Measurements from ENCODE around the gene AARS1. TPM values are rescaled to one million over a fixed set of nuclear protein-coding genes. Genes with fewer than 3 reads are reported as not detected.

AARS1 gene
- total and polyA plus RNA-seq, 2 of the 8 experiments (the other 6 are each of a cell fraction or from before 2014, with no cell fraction given), result 130 to 235 TPM

DNA sequence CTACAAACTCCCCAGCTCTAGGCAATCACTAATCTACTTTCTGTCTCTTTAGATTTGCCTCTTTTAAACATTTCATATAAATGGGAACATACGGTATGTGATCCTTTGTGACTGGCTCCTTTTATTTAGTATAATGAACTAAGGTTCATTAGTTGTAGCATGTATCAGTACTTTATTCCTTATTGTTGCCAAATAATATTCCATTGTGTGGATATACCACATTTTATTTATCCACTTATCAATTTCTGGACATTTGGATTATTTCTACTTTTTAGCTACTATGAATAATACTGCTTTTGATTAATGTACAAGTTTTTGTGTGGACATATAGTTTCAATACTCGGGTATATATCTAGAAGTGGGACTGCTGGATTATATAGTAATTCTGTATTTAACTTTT lies 17.6 kb upstream of the AARS1 start (continued):
- TF ChIP-seq, protein P1, sequence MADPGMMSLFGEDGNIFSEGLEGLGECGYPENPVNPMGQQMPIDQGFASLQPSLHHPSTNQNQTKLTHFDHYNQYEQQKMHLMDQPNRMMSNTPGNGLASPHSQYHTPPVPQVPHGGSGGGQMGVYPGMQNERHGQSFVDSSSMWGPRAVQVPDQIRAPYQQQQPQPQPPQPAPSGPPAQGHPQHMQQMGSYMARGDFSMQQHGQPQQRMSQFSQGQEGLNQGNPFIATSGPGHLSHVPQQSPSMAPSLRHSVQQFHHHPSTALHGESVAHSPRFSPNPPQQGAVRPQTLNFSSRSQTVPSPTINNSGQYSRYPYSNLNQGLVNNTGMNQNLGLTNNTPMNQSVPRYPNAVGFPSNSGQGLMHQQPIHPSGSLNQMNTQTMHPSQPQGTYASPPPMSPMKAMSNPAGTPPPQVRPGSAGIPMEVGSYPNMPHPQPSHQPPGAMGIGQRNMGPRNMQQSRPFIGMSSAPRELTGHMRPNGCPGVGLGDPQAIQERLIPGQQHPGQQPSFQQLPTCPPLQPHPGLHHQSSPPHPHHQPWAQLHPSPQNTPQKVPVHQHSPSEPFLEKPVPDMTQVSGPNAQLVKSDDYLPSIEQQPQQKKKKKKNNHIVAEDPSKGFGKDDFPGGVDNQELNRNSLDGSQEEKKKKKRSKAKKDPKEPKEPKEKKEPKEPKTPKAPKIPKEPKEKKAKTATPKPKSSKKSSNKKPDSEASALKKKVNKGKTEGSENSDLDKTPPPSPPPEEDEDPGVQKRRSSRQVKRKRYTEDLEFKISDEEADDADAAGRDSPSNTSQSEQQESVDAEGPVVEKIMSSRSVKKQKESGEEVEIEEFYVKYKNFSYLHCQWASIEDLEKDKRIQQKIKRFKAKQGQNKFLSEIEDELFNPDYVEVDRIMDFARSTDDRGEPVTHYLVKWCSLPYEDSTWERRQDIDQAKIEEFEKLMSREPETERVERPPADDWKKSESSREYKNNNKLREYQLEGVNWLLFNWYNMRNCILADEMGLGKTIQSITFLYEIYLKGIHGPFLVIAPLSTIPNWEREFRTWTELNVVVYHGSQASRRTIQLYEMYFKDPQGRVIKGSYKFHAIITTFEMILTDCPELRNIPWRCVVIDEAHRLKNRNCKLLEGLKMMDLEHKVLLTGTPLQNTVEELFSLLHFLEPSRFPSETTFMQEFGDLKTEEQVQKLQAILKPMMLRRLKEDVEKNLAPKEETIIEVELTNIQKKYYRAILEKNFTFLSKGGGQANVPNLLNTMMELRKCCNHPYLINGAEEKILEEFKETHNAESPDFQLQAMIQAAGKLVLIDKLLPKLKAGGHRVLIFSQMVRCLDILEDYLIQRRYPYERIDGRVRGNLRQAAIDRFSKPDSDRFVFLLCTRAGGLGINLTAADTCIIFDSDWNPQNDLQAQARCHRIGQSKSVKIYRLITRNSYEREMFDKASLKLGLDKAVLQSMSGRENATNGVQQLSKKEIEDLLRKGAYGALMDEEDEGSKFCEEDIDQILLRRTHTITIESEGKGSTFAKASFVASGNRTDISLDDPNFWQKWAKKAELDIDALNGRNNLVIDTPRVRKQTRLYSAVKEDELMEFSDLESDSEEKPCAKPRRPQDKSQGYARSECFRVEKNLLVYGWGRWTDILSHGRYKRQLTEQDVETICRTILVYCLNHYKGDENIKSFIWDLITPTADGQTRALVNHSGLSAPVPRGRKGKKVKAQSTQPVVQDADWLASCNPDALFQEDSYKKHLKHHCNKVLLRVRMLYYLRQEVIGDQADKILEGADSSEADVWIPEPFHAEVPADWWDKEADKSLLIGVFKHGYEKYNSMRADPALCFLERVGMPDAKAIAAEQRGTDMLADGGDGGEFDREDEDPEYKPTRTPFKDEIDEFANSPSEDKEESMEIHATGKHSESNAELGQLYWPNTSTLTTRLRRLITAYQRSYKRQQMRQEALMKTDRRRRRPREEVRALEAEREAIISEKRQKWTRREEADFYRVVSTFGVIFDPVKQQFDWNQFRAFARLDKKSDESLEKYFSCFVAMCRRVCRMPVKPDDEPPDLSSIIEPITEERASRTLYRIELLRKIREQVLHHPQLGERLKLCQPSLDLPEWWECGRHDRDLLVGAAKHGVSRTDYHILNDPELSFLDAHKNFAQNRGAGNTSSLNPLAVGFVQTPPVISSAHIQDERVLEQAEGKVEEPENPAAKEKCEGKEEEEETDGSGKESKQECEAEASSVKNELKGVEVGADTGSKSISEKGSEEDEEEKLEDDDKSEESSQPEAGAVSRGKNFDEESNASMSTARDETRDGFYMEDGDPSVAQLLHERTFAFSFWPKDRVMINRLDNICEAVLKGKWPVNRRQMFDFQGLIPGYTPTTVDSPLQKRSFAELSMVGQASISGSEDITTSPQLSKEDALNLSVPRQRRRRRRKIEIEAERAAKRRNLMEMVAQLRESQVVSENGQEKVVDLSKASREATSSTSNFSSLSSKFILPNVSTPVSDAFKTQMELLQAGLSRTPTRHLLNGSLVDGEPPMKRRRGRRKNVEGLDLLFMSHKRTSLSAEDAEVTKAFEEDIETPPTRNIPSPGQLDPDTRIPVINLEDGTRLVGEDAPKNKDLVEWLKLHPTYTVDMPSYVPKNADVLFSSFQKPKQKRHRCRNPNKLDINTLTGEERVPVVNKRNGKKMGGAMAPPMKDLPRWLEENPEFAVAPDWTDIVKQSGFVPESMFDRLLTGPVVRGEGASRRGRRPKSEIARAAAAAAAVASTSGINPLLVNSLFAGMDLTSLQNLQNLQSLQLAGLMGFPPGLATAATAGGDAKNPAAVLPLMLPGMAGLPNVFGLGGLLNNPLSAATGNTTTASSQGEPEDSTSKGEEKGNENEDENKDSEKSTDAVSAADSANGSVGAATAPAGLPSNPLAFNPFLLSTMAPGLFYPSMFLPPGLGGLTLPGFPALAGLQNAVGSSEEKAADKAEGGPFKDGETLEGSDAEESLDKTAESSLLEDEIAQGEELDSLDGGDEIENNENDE (IDR thresholded peaks at IDR 0.05; ENCODE audit: insufficient replicate concordance, low read length), result no peak
- TF ChIP-seq TBP (IDR thresholded peaks at IDR 0.05; ENCODE audit: low read depth, low read length), result no peak
- TF ChIP-seq ZNF274 (IDR thresholded peaks at IDR 0.05; ENCODE audit: borderline replicate concordance, extremely low read depth, low read length), result no peak
- TF ChIP-seq SP4 (IDR thresholded peaks at IDR 0.05; ENCODE audit: low read length), result no peak
- no peak for TF ChIP-seq CREB1 (IDR thresholded peaks at IDR 0.05)
- no peak for TF ChIP-seq SIRT6 (IDR thresholded peaks at IDR 0.05; ENCODE audit: low read length)
- TF ChIP-seq YY1 (IDR thresholded peaks at IDR 0.05; ENCODE audit: low read depth, low read length), result no peak
- TF ChIP-seq, protein P2, sequence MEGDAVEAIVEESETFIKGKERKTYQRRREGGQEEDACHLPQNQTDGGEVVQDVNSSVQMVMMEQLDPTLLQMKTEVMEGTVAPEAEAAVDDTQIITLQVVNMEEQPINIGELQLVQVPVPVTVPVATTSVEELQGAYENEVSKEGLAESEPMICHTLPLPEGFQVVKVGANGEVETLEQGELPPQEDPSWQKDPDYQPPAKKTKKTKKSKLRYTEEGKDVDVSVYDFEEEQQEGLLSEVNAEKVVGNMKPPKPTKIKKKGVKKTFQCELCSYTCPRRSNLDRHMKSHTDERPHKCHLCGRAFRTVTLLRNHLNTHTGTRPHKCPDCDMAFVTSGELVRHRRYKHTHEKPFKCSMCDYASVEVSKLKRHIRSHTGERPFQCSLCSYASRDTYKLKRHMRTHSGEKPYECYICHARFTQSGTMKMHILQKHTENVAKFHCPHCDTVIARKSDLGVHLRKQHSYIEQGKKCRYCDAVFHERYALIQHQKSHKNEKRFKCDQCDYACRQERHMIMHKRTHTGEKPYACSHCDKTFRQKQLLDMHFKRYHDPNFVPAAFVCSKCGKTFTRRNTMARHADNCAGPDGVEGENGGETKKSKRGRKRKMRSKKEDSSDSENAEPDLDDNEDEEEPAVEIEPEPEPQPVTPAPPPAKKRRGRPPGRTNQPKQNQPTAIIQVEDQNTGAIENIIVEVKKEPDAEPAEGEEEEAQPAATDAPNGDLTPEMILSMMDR (IDR thresholded peaks at IDR 0.05; ENCODE audit: control extremely low read depth in 1 of 3, insufficient read depth in 1 of 3, low read depth in 1 of 3, low read length in 3 of 3), result no peak
- TF ChIP-seq HDAC2 (IDR thresholded peaks at IDR 0.05; ENCODE audit: borderline replicate concordance in 1 of 2, low read depth in 2 of 2, low read length in 2 of 2), result no peak
- TF ChIP-seq RFX5 (IDR thresholded peaks at IDR 0.05; ENCODE audit: borderline replicate concordance, low read depth, low read length), result no peak

Data from H1 (cell line).